CD4-positive, alpha-beta T cell treated with Interleukin-10 for 1 hour (primary cell): ENCODE results near the gene ASAP2.
"Not testable (repeated sequence)": the region's sequence is repeated elsewhere in the genome, so short reads cannot be mapped to it uniquely, and the experiment has no call there.

Source experiments
- DNase-seq: peaks from one replicate; pipeline ENCODE4 v3.0.0-alpha.2; 2020

Gene ASAP2

GRCh38 chr2:9212661-9213411 is 6.2 kb downstream of the ASAP2 start:
- no peak for DNase-seq

- no peak for DNase-seq
Measured at GRCh38 chr2:9213477-9214051, 7.0 kb downstream of the ASAP2 start.

GRCh38 chr2:9214873-9215272 is 8.3 kb downstream of the ASAP2 start:
- DNase-seq: no peak

- no peak for DNase-seq
Measured at GRCh38 chr2:9215680-9216079, 9.1 kb downstream of the ASAP2 start.

GRCh38 chr2:9216143-9216542 is 9.5 kb downstream of the ASAP2 start:
- not testable (repeated sequence) for DNase-seq

GRCh38 chr2:9217838-9218770 is 11.5 kb downstream of the ASAP2 start:
- no peak for DNase-seq

- DNase-seq: no peak
Measured at GRCh38 chr2:9219027-9219445, 12.4 kb downstream of the ASAP2 start.

GRCh38 chr2:9220201-9220600 is 13.6 kb downstream of the ASAP2 start:
- no peak for DNase-seq

- no peak for DNase-seq
Measured at GRCh38 chr2:9221223-9221622, 14.6 kb downstream of the ASAP2 start.

- no peak for DNase-seq
Measured at GRCh38 chr2:9222239-9222892, 15.8 kb downstream of the ASAP2 start.

GRCh38 chr2:9222893-9223287 is 16.3 kb downstream of the ASAP2 start:
- DNase-seq: no peak

- DNase-seq: no peak
Measured at GRCh38 chr2:9225806-9226205, 19.2 kb downstream of the ASAP2 start.

GRCh38 chr2:9226458-9227380 is 20.1 kb downstream of the ASAP2 start:
- no peak for DNase-seq

GRCh38 chr2:9228088-9228751 is 21.6 kb downstream of the ASAP2 start:
- no peak for DNase-seq

GRCh38 chr2:9228781-9229469 is 22.3 kb downstream of the ASAP2 start:
- no peak for DNase-seq

- DNase-seq: no peak
Measured at GRCh38 chr2:9229470-9229820, 22.8 kb downstream of the ASAP2 start.

GRCh38 chr2:9230051-9230802 is 23.6 kb downstream of the ASAP2 start:
- DNase-seq: no peak

GRCh38 chr2:9230881-9231280 is 24.3 kb downstream of the ASAP2 start:
- no peak for DNase-seq

- DNase-seq: no peak
Measured at GRCh38 chr2:9231291-9232165, 24.9 kb downstream of the ASAP2 start.
